ENCODE measurements around the gene MELTF.

GRCh38 chr3:197062446-197062845 lies 32.8 kb upstream of the MELTF start:
- TF ChIP-seq DBP (CRISPR knock-in tag; IDR thresholded peaks at IDR 0.05; ENCODE audit: not compliant biosample characterization): no peak
- TF ChIP-seq NFE2L2 (IDR thresholded peaks at IDR 0.05; ENCODE audit: low read length): no peak
- TF ChIP-seq, protein P1, sequence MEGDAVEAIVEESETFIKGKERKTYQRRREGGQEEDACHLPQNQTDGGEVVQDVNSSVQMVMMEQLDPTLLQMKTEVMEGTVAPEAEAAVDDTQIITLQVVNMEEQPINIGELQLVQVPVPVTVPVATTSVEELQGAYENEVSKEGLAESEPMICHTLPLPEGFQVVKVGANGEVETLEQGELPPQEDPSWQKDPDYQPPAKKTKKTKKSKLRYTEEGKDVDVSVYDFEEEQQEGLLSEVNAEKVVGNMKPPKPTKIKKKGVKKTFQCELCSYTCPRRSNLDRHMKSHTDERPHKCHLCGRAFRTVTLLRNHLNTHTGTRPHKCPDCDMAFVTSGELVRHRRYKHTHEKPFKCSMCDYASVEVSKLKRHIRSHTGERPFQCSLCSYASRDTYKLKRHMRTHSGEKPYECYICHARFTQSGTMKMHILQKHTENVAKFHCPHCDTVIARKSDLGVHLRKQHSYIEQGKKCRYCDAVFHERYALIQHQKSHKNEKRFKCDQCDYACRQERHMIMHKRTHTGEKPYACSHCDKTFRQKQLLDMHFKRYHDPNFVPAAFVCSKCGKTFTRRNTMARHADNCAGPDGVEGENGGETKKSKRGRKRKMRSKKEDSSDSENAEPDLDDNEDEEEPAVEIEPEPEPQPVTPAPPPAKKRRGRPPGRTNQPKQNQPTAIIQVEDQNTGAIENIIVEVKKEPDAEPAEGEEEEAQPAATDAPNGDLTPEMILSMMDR (CRISPR knock-in tag; IDR thresholded peaks at IDR 0.05): no peak
- TF ChIP-seq TIGD3 (CRISPR knock-in tag; IDR thresholded peaks at IDR 0.05; ENCODE audit: borderline replicate concordance): no peak
- no peak for TF ChIP-seq EP300 (IDR thresholded peaks at IDR 0.05; ENCODE audit: low read depth in 2 of 2, low read length in 2 of 2)
- no peak for TF ChIP-seq EP300 (CRISPR knock-in tag; IDR thresholded peaks at IDR 0.05; ENCODE audit: borderline replicate concordance)
- no peak for TF ChIP-seq RBAK (CRISPR knock-in tag; IDR thresholded peaks at IDR 0.05)
- TF ChIP-seq IRF2 (CRISPR knock-in tag; IDR thresholded peaks at IDR 0.05): no peak
- no peak for TF ChIP-seq ZNF292 (CRISPR knock-in tag; IDR thresholded peaks at IDR 0.05; ENCODE audit: borderline replicate concordance, low read depth)
- no peak for TF ChIP-seq CCDC6 (CRISPR knock-in tag; IDR thresholded peaks at IDR 0.05)
- TF ChIP-seq PBX3 (CRISPR knock-in tag; IDR thresholded peaks at IDR 0.05; ENCODE audit: borderline replicate concordance): no peak
- no peak for TF ChIP-seq XRCC5 (optimal IDR thresholded peaks at IDR 0.05; ENCODE audit: low read length)
- TF ChIP-seq NR2F6 (IDR thresholded peaks at IDR 0.05): no peak
- TF ChIP-seq NR2F6 (CRISPR knock-in tag; IDR thresholded peaks at IDR 0.05): no peak
- no peak for TF ChIP-seq ZBTB1 (CRISPR knock-in tag; IDR thresholded peaks at IDR 0.05; ENCODE audit: borderline replicate concordance)
- no peak for TF ChIP-seq POLR2A (IDR thresholded peaks at IDR 0.05; ENCODE audit: insufficient read depth in 1 of 2, low read depth in 2 of 2, low read length in 2 of 2)

All from HepG2 (cell line).